ENCODE data around the gene FLT1.

Gene FLT1

GRCh38 chr13:28425793-28426192, 69.1 kb downstream of the FLT1 start:
- Mint-ChIP-seq H3K4me1 (ENCODE audit: low read depth) (peaks cover 10% of the 10 kb centered on the region), H3K27me3 (peaks cover 3% of the 10 kb centered on the region), H3K9me3 (no peaks in the 10 kb centered on the region), H3K4me3 (no peak overlapping the region), H3K27ac (no peak overlapping the region), H3K36me3 (ENCODE audit: low read depth) (peaks cover 55% of the 10 kb centered on the region)
- no peak for DNase-seq

GRCh38 chr13:28424541-28424940, 70.4 kb downstream of the FLT1 start:
- Mint-ChIP-seq H3K27ac (no peak overlapping the region), H3K36me3 (ENCODE audit: low read depth) (peaks cover 58% of the 10 kb centered on the region), H3K4me1 (ENCODE audit: low read depth) (peaks cover 10% of the 10 kb centered on the region), H3K9me3 (no peaks in the 10 kb centered on the region), H3K27me3 (peaks cover under 1% of the 10 kb centered on the region), H3K4me3 (no peak overlapping the region)
- no peak for DNase-seq

- no peak for DNase-seq
- H3K4me3 Mint-ChIP-seq = peak overlapping the region; percentile 7
- no peaks in the 10 kb centered on the region for H3K9me3 Mint-ChIP-seq
- H3K27ac Mint-ChIP-seq = peak overlapping the region; percentile 35
- H3K27me3 Mint-ChIP-seq = no peaks in the 10 kb centered on the region
- H3K4me1 Mint-ChIP-seq (ENCODE audit: low read depth) = peaks cover 10% of the 10 kb centered on the region
- peaks cover 50% of the 10 kb centered on the region for H3K36me3 Mint-ChIP-seq (ENCODE audit: low read depth)
Measured at GRCh38 chr13:28423010-28423409, 71.9 kb downstream of the FLT1 start.

GRCh38 chr13:28421676-28422410, 73.1 kb downstream of the FLT1 start:
- Mint-ChIP-seq H3K4me3 (no peak overlapping the region), H3K27me3 (no peaks in the 10 kb centered on the region), H3K36me3 (ENCODE audit: low read depth) (peaks cover 44% of the 10 kb centered on the region), H3K9me3 (no peaks in the 10 kb centered on the region), H3K4me1 (ENCODE audit: low read depth) (peaks cover 10% of the 10 kb centered on the region), H3K27ac (no peak overlapping the region)
- no peak for DNase-seq

- Mint-ChIP-seq H3K4me1 (ENCODE audit: low read depth) (peaks cover 13% of the 10 kb centered on the region), H3K27ac (no peak overlapping the region), H3K36me3 (ENCODE audit: low read depth) (peaks cover 33% of the 10 kb centered on the region), H3K27me3 (no peaks in the 10 kb centered on the region), H3K4me3 (no peak overlapping the region), H3K9me3 (no peaks in the 10 kb centered on the region)
- no peak for DNase-seq
Measured at GRCh38 chr13:28420704-28421103, 74.2 kb downstream of the FLT1 start.

GRCh38 chr13:28415994-28416421, 78.9 kb downstream of the FLT1 start:
- no peak overlapping the region for H3K27ac Mint-ChIP-seq
- no peak for DNase-seq

DNA sequence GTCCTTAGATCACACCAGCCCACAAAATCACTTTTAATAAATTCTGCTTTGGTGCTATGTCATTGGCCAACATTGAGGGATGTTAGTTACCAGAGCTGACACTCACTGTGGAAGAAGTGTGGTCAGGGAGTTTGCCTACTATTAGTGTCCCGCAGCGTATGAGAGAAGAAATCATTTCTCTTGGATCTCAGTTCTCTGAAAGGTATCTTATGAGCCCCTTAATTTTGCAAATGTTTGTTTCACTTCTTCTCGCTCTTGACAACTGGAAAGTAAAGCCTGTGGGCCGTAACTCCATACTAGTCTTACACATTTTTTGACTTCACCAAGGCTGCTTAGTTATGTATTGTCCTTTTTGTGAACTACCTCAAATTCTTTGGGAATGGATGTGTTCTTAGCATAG, 80.9 kb downstream of the FLT1 start:
- Mint-ChIP-seq H3K27me3 (peaks cover 13% of the 10 kb centered on the region), H3K4me3 (no peak overlapping the region), H3K4me1 (ENCODE audit: low read depth) (peaks cover 13% of the 10 kb centered on the region), H3K27ac (no peak overlapping the region), H3K9me3 (no peaks in the 10 kb centered on the region), H3K36me3 (ENCODE audit: low read depth) (peaks cover 16% of the 10 kb centered on the region)
- DNase-seq = no peak

More at GRCh38 chr13:28415994-28416421, 78.9 kb downstream of the FLT1 start:
- Mint-ChIP-seq H3K27me3 (peaks cover 4% of the 10 kb centered on the region), H3K4me3 (no peak overlapping the region), H3K36me3 (ENCODE audit: low read depth) (peaks cover 28% of the 10 kb centered on the region), H3K9me3 (no peaks in the 10 kb centered on the region), H3K4me1 (ENCODE audit: low read depth) (peaks cover 3% of the 10 kb centered on the region)

DNA sequence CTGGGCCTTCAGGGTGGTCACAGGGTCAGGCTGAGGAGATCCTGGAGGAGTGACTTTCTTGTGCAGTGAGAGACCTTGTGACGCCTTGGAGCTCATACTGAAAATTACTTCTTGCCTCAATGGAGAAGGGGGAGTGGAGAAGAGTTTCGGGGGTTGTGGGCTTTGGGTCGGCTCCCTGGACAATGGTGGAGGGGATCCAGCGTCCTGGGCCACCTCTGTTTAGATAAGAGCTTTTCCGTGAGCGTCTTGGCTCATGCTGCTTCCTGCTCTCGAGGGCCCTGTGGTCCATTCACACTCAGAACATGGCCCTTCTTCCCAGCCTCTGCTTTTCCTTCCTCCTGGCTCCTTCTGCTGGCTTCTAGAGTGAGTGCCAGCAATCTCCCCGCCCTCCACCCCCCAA, 81.9 kb downstream of the FLT1 start:
- Mint-ChIP-seq H3K27me3 (peaks cover 14% of the 10 kb centered on the region), H3K27ac (no peak overlapping the region), H3K9me3 (no peaks in the 10 kb centered on the region), H3K36me3 (ENCODE audit: low read depth) (peaks cover 13% of the 10 kb centered on the region), H3K4me1 (ENCODE audit: low read depth) (peaks cover 22% of the 10 kb centered on the region), H3K4me3 (no peak overlapping the region)
- no peak for DNase-seq

DNA sequence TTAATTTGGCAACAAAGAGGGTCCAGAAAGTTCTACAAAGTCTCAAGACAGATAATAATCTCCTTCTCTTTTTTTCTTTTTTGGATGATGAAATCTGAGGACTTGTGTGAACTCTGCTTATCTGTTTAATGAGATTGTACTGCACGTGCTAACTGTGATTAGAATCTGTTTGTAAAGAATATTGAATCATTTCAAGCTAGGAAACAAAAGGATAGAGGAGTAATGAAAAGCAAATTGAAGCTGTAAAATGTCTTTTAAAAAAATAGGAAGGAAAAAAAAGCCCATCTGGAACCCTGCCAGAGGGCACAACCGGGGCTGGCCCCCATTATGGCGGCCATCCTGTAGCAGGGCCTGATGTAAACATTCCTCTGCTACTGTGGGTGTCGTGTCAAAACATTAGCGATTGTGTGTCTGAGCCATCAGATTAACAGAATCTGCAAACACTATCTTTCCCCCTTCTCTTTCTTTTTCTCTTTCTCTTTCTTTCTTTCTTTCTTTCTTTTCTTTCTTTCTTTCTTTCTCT, 83.0 kb downstream of the FLT1 start:
- Mint-ChIP-seq H3K27me3 (peaks cover 14% of the 10 kb centered on the region), H3K4me1 (ENCODE audit: low read depth) (peaks cover 25% of the 10 kb centered on the region), H3K36me3 (ENCODE audit: low read depth) (peaks cover 7% of the 10 kb centered on the region), H3K4me3 (no peak overlapping the region), H3K9me3 (no peaks in the 10 kb centered on the region), H3K27ac (no peak overlapping the region)
- DNase-seq = no peak

DNA sequence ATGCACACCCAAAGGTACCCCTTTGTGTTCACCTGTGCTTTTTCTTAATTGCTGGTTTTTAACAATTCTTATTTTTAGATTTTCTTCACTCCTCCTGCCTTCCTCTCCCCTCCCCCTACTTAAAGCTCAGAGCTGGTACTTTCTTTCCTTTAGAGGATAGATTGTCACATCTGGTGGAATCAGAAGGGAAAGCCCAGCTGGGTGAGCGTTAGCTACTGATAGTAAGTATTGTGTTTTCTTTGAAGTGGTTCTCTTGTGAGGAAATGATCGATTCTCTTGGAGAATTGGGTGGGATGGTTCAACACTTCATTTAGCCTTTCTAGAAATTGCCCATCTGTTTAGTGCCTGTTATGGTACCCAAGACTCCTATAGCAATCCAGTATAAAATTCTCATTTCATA, 84.8 kb downstream of the FLT1 start:
- Mint-ChIP-seq H3K9me3 (no peaks in the 10 kb centered on the region), H3K27ac (no peak overlapping the region), H3K4me1 (ENCODE audit: low read depth) (peaks cover 22% of the 10 kb centered on the region), H3K27me3 (peaks cover 17% of the 10 kb centered on the region), H3K4me3 (no peak overlapping the region), H3K36me3 (ENCODE audit: low read depth) (peaks cover 10% of the 10 kb centered on the region)
- DNase-seq = no peak

- Mint-ChIP-seq H3K4me3 (no peak overlapping the region), H3K9me3 (no peaks in the 10 kb centered on the region), H3K27ac (no peak overlapping the region), H3K36me3 (ENCODE audit: low read depth) (peaks cover 13% of the 10 kb centered on the region), H3K27me3 (peaks cover 17% of the 10 kb centered on the region), H3K4me1 (ENCODE audit: low read depth) (peaks cover 22% of the 10 kb centered on the region)
- no peak for DNase-seq
Measured at GRCh38 chr13:28409648-28410047, 85.3 kb downstream of the FLT1 start.

DNA sequence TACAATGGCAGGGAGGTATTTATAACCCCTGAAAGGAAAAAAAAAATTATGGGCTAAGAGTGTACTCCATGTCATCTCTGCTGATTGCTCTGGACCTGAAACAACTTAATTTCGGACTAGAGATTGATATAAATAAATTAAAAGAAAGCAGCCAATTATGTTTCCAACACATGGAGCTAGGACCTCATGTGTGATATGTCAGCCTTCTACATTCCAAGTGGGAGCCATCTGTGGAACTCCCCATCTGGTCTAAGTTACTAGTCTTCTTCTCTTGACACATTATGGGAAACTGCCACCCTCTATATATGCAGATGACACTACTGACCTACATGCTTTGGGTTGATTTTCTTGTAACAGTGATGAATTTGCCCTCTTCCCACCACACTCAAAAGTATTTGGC, 86.1 kb downstream of the FLT1 start:
- Mint-ChIP-seq H3K27me3 (peaks cover 19% of the 10 kb centered on the region), H3K9me3 (no peaks in the 10 kb centered on the region), H3K27ac (no peak overlapping the region), H3K4me3 (no peak overlapping the region), H3K36me3 (ENCODE audit: low read depth) (peaks cover 18% of the 10 kb centered on the region), H3K4me1 (ENCODE audit: low read depth) (peaks cover 22% of the 10 kb centered on the region)
- DNase-seq = no peak

GRCh38 chr13:28408235-28408848, 86.6 kb downstream of the FLT1 start:
- Mint-ChIP-seq H3K36me3 (ENCODE audit: low read depth) (peaks cover 21% of the 10 kb centered on the region), H3K27me3 (peaks cover 19% of the 10 kb centered on the region), H3K9me3 (no peaks in the 10 kb centered on the region), H3K4me1 (ENCODE audit: low read depth) (peaks cover 22% of the 10 kb centered on the region), H3K27ac (no peak overlapping the region), H3K4me3 (no peak overlapping the region)
- DNase-seq = no peak

- Mint-ChIP-seq H3K27ac (no peak overlapping the region), H3K27me3 (peaks cover 18% of the 10 kb centered on the region), H3K4me3 (no peak overlapping the region), H3K36me3 (ENCODE audit: low read depth) (peaks cover 27% of the 10 kb centered on the region), H3K9me3 (no peaks in the 10 kb centered on the region), H3K4me1 (ENCODE audit: low read depth) (peaks cover 24% of the 10 kb centered on the region)
- no peak for DNase-seq
Measured at GRCh38 chr13:28406733-28407266, 88.1 kb downstream of the FLT1 start.

- Mint-ChIP-seq H3K27ac (no peak overlapping the region), H3K9me3 (no peaks in the 10 kb centered on the region), H3K27me3 (peaks cover 5% of the 10 kb centered on the region), H3K36me3 (ENCODE audit: low read depth) (peaks cover 40% of the 10 kb centered on the region), H3K4me1 (ENCODE audit: low read depth) (peaks cover 9% of the 10 kb centered on the region), H3K4me3 (no peak overlapping the region)
- DNase-seq = no peak
Measured at GRCh38 chr13:28402057-28402381, 92.9 kb downstream of the FLT1 start.
